GM18870 (cell line): ENCODE data around the gene SCAF4.
"Not testable (repeated sequence)": the region's sequence is repeated elsewhere in the genome, so short reads cannot be mapped to it uniquely, and the experiment has no call there.

Experiments
- ATAC-seq: cut with Tn5 transposase; IDR thresholded peaks from one replicate; pipeline ENCODE4 v1.9.1; 2021; ENCODE audit warnings: moderate library complexity; ENCODE audit not compliant: unreplicated experiment

The SCAF4 gene

DNA sequence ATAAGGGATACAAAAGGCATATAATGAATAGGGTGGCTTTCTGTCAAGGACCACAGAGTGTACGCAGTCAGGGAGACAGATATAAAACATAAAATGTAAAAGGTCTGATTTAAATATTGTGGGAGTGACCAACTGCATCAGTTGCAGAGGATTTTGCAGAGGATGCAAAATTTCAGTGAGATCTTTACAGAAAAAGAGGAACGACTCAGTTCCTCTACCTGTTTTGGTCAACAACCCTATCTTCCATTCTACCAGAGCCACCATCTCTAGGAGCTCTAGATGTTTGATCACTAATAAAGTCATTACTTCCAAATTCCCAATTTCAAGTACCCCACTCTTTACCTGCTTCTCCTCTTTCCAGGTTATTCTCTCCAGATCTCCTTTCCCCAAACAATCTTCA is 56.0 kb downstream of the SCAF4 start:
- ATAC-seq, result no peak

DNA sequence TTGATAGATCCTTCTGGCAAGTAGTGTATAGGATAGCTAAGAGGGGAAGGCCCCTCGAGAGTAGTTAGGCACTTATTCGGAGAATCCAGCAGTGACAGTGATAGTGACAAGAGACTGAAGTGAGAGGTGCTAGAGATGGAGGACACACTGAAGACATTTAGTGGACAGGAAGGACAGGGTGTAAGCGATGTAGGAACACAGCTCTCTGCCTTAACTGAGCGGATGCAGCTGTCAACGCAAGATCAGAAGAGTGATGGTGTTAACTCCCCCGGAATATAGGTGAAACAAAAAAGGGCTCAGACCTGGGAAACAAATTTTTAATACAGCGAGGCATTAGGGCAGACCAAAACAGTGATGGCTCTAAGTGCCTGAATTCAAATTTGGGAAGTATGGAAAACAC is 56.6 kb downstream of the SCAF4 start:
- ATAC-seq, result no peak

DNA sequence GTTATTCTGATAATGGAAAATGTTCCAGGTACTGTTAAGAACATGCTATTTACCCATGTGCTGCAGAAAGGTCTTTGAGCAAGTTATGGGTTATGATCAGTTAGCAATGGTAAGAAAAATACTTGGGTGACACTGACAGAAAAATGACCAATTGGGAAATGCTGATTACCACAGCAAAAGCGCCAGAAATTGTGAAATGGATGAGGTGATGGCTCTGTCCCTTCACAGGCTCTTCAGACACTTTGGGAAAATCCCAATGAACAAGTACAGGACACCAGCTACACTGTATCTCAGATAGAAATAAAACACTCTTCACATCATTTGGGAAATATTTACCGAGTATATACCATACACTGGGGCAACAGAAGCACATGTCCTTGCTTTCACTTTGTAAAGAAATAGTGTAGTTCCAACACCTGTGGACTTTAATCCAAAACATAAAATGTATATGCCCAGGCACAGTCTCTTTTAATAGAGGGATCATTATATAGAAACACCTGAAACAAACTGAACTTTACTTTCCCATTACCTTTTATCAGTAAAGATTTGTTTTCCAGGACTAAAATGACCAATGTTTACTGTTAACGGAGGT is 58.5 kb downstream of the SCAF4 start:
- ATAC-seq, result no peak

DNA sequence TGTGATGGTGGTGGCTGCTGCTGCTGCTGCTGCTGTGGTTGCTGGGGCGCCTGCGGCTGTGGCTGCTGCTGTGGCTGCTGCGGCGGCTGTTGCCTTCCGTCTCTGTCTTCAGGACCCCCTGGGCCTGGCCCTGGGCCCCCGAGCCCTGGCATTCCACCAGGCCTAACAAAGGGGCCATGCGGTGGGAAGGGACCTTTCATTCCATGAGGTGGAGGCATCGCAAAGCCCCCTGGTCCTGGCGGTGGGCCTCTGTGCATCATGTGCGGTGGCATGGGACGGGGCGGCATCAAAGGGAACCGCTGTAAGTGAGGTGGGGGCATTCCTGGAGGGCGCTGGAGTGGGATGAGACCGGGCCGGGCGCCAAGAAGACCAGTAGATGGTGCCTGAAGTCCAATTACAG is 60.0 kb downstream of the SCAF4 start:
- ATAC-seq, result no peak

DNA sequence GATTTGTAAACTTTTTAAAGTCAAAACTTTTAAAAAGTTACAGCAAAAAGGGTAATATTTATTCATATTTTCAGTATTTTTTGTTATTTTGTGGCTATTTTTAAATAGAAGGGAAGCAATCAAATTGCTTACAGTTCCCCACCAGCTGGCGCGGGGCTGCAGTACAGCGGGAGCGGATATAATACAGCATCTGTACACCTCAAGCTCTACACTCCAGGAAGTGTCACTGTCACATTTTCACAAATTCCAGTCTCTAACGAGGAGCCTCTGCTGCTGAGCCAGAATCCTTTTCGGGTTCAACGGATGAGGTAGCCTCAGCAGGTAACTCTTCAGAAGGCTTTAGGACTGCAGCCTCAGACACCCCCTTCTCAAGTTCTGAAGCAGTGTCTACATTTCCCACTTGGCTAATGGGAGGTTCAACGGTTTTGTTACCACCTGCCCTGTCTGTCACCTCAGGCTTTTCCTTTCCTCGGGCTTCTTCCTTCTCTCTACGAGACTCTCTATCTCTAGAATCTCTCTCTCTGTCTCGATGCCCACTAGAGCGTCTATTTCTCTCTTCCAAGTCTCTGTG is 60.7 kb downstream of the SCAF4 start:
- no peak for ATAC-seq

DNA sequence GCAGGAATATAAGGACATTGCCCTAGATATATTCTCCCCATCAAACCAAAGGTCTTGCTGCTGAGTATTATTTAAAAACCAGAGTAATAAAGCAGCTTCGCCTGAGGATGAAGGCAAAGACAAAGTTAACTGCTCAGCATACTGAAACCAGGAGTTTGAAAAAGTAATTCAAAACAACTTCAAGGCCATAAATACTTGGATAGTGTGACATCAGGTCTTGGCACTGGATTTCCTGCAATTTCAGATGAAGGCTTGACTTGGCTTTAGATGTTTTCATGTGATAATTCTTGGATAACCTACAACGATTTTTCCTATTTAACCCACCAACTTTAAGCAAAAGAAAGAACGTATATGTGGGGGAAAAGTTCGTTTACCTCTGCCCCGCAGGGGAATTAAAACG is 61.8 kb downstream of the SCAF4 start:
- ATAC-seq, result no peak

DNA sequence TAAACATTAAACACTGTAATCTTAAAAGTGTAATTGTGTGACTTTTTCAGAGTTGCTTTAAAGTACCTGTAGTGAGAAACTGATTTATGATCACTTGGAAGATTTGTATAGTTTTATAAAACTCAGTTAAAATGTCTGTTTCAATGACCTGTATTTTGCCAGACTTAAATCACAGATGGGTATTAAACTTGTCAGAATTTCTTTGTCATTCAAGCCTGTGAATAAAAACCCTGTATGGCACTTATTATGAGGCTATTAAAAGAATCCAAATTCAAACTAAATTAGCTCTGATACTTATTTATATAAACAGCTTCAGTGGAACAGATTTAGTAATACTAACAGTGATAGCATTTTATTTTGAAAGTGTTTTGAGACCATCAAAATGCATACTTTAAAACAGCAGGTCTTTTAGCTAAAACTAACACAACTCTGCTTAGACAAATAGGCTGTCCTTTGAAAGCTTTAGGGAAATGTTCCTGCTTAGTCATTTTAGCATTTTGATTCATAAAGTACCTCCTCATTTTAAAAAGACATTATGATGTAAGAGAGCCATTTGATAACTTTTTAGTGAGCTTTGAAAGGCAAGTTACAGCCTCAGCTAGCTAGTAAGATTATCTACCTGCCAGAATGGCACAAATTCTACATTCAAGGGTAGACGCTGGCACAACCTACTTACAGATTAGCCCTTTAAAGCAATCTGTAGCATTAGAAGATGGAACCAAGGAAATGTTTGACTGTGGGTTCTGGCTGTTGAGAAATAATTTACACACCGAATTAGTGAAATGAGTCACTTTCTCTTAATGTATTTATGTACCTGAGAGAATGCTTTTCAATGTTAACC is 63.0 kb downstream of the SCAF4 start:
- no peak for ATAC-seq

DNA sequence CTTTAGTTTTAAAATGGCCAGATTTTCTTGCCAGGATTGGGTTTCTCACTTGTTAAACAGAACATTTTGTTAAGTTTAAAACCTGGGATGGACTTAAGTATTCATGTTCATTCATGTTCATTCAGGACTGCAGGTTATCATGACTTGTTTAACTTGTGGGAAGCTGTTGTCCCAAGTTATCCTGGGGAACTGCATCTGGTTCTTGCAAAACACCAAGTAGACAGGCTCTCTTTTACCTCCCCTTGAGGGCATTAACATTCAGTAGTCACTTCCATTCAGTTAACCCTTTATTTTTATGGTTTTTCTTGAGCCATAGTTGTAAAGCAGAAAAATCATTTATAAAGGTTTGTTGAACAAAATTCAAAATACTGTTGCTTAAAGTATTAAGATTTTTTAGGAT is 64.3 kb downstream of the SCAF4 start:
- ATAC-seq, result no peak

DNA sequence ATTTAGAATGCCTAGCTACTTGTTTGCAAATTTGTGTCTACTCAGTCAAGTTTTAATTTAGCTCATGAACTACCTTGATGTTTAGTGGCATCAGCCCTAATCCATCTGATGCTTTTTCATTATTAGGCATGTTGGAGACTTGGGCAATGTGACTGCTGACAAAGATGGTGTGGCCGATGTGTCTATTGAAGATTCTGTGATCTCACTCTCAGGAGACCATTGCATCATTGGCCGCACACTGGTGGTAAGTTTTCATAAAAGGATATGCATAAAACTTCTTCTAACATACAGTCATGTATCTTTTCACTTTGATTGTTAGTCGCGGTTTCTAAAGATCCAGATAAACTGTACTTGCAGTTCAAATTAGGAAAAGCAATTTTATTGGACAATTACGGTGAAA is 64.8 kb downstream of the SCAF4 start:
- ATAC-seq, result no peak

DNA sequence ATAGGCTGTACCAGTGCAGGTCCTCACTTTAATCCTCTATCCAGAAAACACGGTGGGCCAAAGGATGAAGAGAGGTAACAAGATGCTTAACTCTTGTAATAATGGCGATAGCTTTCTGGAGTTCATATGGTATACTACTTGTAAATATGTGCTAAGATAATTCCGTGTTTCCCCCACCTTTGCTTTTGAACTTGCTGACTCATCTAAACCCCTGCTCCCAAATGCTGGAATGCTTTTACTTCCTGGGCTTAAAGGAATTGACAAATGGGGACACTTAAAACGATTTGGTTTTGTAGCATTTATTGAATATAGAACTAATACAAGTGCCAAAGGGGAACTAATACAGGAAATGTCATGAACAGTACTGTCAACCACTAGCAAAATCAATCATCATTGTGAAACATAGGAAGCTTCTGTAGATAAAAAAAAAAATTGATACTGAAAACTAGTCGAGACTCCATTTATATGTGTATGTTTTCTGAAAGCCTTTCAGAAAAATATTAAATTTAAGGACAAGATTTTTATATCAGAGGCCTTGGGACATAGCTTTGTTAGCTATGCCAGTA is 65.4 kb downstream of the SCAF4 start:
- no peak for ATAC-seq

DNA sequence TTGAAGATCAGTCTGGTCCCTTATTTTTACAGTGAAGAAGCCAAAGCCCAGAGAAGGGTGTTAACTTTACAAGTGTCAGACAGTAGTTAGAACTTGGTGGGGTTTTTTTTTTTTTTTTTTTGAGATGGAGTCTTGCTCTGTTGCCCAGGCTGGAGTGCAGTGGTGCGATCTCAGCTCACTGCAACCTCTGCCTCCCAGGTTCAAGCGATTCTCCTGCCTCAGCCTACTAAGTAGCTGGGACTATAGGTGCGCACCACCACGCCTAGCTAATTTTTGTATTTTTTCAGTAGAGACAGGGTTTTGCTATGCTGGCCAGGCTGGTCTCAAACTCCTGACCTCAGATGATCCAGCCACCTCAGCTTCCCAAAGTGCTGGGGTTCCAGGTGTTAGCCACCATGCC is 66.0 kb downstream of the SCAF4 start:
- not testable (repeated sequence) for ATAC-seq

DNA sequence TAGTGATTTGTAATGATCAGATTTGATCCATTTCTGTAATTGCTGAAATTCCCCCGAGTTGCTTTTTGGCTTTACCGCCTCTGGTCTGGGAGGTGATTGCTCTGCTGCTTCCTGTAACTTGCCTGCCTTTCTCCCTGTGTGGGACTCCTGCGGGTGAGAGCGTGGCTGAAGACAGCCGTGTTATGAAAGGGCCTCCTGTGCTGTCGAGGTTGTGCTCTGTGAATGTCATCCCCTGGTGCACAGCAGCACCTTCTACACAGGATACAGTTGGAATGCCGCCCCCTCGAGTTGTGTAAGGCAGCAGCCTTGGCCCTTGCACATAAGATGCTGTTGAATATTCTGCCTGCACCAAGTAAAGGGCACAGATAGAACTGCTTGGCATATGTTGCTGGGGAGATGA is 66.5 kb downstream of the SCAF4 start:
- no peak for ATAC-seq

DNA sequence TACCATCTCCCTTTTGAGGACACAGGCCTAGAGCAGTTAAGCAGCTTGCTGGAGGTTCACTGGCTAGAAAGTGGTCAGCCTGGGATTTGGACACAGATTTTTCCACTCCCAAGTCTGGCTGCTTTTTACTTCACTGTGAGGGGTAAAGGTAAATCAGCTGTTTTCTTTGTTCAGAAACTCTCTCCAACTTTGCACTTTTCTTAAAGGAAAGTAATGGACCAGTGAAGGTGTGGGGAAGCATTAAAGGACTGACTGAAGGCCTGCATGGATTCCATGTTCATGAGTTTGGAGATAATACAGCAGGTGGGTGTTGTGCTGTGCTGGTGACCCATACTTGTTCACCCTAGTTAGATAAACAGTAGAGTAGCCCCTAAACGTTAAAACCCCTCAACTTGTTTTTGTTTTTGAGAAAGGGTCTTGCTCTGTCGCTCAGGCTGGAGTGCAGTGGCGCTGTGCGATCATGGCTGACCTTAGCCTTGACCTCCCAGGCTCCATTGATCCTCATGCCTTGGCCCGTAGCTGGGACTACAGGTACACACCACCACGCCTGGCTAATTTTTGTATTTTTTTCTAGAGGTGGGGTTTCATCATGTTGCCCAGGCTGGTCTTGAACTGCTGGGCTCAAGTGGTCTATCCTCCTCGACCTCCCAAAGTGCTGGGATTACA is 68.2 kb downstream of the SCAF4 start:
- no peak for ATAC-seq

DNA sequence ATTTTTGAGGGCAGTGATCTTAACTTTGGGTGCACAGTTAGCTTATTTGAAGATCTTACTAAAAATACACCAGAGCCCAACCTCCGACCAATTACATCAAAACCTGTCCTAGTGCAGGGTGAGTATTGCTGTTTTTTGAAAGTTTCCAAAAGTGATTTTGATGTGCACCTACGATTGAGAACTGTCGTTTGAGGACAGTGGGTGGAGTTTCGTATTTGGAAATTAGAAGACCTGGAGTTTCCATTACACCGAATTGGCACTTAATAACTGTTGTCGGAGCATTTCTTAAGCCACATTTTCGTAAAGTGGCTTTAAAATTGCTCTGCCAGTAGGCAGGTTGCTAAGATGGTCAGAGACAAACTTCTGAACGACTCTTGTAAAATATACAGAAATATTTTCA is 71.3 kb downstream of the SCAF4 start:
- peak; percentile 2 for ATAC-seq

DNA sequence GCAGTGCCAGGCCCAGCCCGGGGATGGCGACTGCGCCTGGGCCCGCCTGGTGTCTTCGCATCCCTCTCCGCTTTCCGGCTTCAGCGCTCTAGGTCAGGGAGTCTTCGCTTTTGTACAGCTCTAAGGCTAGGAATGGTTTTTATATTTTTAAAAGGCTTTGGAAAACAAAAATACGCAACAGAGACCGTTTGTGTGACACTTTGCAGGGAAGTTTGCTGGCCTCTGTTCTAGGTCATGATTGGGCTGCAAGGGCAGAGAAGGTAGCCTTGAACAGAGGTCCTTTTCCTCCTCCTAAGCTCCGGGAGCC is 71.7 kb downstream of the SCAF4 start:
- peak; percentile 23 for ATAC-seq

DNA sequence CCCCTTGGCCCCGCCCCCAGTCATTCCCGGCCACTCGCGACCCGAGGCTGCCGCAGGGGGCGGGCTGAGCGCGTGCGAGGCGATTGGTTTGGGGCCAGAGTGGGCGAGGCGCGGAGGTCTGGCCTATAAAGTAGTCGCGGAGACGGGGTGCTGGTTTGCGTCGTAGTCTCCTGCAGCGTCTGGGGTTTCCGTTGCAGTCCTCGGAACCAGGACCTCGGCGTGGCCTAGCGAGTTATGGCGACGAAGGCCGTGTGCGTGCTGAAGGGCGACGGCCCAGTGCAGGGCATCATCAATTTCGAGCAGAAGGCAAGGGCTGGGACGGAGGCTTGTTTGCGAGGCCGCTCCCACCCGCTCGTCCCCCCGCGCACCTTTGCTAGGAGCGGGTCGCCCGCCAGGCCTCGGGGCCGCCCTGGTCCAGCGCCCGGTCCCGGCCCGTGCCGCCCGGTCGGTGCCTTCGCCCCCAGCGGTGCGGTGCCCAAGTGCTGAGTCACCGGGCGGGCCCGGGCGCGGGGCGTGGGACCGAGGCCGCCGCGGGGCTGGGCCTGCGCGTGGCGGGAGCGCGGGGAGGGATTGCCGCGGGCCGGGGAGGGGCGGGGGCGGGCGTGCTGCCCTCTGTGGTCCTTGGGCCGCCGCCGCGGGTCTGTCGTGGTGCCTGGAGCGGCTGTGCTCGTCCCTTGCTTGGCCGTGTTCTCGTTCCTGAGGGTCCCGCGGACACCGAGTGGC is 72.2 kb downstream of the SCAF4 start, which contains the start of gene SOD1:
TSS of gene SOD1 (plus strand) at position 158 of the 723 bp plus-strand sequence. CDS start at position 235, 77 bp downstream.
- peak; percentile 84 for ATAC-seq

DNA sequence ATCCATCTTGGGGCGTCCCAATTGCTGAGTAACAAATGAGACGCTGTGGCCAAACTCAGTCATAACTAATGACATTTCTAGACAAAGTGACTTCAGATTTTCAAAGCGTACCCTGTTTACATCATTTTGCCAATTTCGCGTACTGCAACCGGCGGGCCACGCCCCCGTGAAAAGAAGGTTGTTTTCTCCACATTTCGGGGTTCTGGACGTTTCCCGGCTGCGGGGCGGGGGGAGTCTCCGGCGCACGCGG is 72.7 kb downstream of the SCAF4 start:
- ATAC-seq, result peak; percentile 35

DNA sequence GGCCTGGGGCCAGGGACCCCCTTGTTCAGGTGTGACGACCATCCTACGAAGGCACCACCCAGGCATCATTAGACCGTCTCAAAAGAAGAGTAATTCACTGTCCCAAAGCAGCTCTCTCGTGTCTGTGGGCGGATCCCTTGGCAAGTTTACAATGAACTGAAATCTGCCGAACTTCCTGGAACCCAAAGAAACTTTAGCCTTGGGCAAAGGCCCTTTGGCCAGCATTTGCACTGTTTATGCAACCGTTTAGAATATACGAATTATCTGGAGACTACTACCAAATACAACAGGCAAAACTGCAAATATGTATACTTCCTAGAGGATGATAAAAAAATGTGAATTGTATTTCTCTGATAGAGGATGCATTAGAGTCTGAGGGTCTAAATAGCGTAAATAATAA is 73.9 kb downstream of the SCAF4 start:
- ATAC-seq, result no peak

DNA sequence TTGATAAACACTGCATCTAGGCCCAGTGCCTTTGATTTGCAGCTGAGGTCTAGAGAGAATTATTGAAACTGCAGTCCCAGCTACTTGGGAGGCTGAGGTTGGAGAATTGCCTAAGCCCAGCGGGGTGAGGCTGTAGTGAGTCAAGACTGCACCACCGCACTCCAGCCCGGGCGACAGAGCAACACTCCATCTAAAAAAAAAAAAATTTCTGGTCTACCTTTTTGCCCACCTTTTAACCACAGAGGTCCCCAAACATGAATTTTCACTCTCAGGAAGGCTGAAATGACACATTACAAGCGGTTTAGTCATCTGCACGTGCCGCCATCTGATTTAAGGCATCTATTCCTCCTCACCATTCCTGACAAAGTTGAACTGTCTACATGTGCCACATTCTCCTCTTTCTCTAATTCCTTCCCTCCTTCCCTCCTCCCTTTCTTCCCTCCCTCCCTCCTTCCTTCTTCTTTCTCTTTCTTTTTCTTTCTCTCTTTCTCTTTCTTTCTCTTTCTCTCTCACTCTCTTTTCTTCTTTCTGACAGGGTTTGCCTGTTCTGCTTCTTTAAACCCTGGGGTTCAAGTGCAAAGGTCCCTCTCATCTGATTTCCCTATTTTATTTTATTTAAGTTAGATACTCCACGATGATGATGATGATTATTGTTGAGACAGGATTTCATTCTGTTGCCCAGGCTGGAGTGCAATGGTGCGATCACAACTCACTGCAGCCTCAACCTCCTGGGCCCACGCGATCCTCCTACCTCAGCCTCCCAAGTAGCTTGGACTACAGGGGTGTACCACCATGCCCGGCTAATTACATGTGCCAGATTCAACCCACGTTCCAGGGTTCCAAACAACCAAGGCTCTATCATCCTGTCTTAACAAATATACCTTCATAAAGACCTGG is 75.5 kb downstream of the SCAF4 start:
- ATAC-seq, result no peak
